Mammary epithelial cell (primary cell): ENCODE results near the gene CA6.

Source experiments
- EZH2 ChIP-seq: IDR thresholded peaks from 2 replicates; pipeline ENCODE4 v1.6.1; 2012; ENCODE audit warnings: low read length, inconsistent platforms, borderline replicate concordance
- TF ChIP-seq, protein P1 (sequence below), 2 donors: IDR thresholded peaks in 1 of 2; conservative IDR thresholded peaks in 1 of 2; 2 replicates each; pipeline ENCODE4 v1.5.1; 2011 to 2012; ENCODE audit warnings: inconsistent platforms in 2 of 2, low read length in 2 of 2, mild to moderate bottlenecking in 2 of 2, control low read depth in 1 of 2, low read depth in 1 of 2; ENCODE audit not compliant: insufficient read depth in 1 of 2; ENCODE audit errors: extremely low read depth in 1 of 2

DNA sequence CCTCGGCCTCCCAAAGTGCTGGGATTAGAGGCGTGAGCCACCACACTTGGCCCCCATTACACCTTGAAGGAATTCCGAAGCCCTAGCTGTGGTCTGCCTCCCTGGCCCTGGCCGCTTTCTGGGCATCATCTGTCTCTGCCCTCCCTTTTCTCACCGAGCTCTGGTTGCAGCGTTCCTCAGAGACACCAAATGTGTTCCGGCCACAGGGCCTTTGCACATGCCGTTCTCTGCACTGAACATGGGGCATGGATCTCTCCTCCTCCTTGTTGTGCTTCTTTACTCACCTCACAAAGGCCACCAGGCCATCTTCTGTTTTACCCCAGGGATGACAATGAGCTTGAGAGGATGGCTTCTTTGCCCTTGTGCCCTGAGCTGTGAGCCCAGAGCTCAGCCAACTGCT is 39.3 kb downstream of the CA6 start:
- TF ChIP-seq, protein P1, sequence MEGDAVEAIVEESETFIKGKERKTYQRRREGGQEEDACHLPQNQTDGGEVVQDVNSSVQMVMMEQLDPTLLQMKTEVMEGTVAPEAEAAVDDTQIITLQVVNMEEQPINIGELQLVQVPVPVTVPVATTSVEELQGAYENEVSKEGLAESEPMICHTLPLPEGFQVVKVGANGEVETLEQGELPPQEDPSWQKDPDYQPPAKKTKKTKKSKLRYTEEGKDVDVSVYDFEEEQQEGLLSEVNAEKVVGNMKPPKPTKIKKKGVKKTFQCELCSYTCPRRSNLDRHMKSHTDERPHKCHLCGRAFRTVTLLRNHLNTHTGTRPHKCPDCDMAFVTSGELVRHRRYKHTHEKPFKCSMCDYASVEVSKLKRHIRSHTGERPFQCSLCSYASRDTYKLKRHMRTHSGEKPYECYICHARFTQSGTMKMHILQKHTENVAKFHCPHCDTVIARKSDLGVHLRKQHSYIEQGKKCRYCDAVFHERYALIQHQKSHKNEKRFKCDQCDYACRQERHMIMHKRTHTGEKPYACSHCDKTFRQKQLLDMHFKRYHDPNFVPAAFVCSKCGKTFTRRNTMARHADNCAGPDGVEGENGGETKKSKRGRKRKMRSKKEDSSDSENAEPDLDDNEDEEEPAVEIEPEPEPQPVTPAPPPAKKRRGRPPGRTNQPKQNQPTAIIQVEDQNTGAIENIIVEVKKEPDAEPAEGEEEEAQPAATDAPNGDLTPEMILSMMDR (conservative IDR thresholded peaks at IDR 0.05 in 1 of 2, IDR thresholded peaks at IDR 0.05 in 1 of 2; ENCODE audit: extremely low read depth in 1 of 2, insufficient read depth in 1 of 2, low read depth in 1 of 2, low read length in 2 of 2): no peak
- TF ChIP-seq EZH2: no peak
